B cell (primary cell): ENCODE results near the gene JARID2. TPM values are rescaled to one million over a fixed set of nuclear protein-coding genes. Genes with fewer than 3 reads are reported as not detected.
A peak's percentile ranks its signal among the peaks of the same experiment; 100 is the strongest.

Source experiments
- ATAC-seq: fragments of 200-7000 bp; cut with Tn5 transposase; one replicate; pipeline ENCODE4 v1.10.0; 2021; ENCODE audit warnings: low read depth, mild to moderate bottlenecking, moderate number of reproducible peaks, moderate library complexity
- CTCF ChIA-PET: fragments of 350-600 bp; sonication (Branson Sonifier 250); formaldehyde crosslinking; loops from one replicate; lab custom pipeline; 2021; ENCODE audit warnings: antibody characterized with exemption, inconsistent platforms; lab: Charles Lee
- POLR2A ChIA-PET: fragments of 350-600 bp; sonication (Branson Sonifier 250); formaldehyde crosslinking; loops from one replicate; lab custom pipeline; 2021; ENCODE audit warnings: antibody characterized with exemption; lab: Charles Lee
- DNase-seq: peaks from one replicate; pipeline ENCODE4 v3.0.0; 2013
- H2AFZ ChIP-seq: 2 replicates; pipeline ENCODE4 v1.6.1; 2012; ENCODE audit warnings: mild to moderate bottlenecking, low read depth, low read length; ENCODE audit not compliant: insufficient read depth, poor library complexity, severe bottlenecking
- H3K27ac ChIP-seq, 2 donors: 1 replicate in 1 of 2; 2 replicates in 1 of 2; pipeline ENCODE4 v1.5.1; 2012 to 2013; ENCODE audit warnings: low read length in 2 of 2, mild to moderate bottlenecking in 2 of 2, moderate library complexity in 1 of 2
- H3K27me3 ChIP-seq, 4 experiments: fragments of 200-600 bp in 1 of 4; sonication (generic) in 1 of 4; replicated peaks in 1 of 4; 1 replicate in 2 of 4; 2 replicates in 2 of 4; pipeline versions ENCODE4 v1.6.1 to v1.7.0; 2013 to 2016; ENCODE audit warnings: low read length in 3 of 4, mild to moderate bottlenecking in 2 of 4, mixed read lengths in 1 of 4, moderate library complexity in 1 of 4; ENCODE audit not compliant: insufficient read depth in 4 of 4, control insufficient read depth in 3 of 4; ENCODE audit errors: control extremely low read depth in 1 of 4
- H3K36me3 ChIP-seq, 2 experiments: replicated peaks in 1 of 2; 1 replicate in 1 of 2; 2 replicates in 1 of 2; pipeline versions ENCODE4 v1.6.1 to v1.7.1; 2013; ENCODE audit warnings: low read length in 1 of 2; ENCODE audit not compliant: insufficient read depth in 2 of 2, control insufficient read depth in 1 of 2; ENCODE audit errors: control extremely low read depth in 1 of 2, extremely low read depth in 1 of 2
- H3K4me1 ChIP-seq, 2 donors: fragments of 200-600 bp in 1 of 2; sonication (generic) in 1 of 2; 1 replicate in 1 of 2; 2 replicates in 1 of 2; pipeline versions ENCODE4 v1.5.1 to v1.6.1; 2013 to 2017; ENCODE audit warnings: low read length in 2 of 2; ENCODE audit not compliant: control insufficient read depth in 2 of 2, insufficient read depth in 2 of 2
- H3K4me2 ChIP-seq: replicated peaks from 2 replicates; pipeline ENCODE3; 2012; ENCODE audit warnings: mild to moderate bottlenecking, low read depth, low read length; ENCODE audit not compliant: poor library complexity, severe bottlenecking
- H3K4me3 ChIP-seq, 5 experiments: fragments of 200-600 bp in 1 of 5; sonication (generic) in 1 of 5; 1 replicate in 3 of 5; 2 replicates in 2 of 5; pipeline versions ENCODE4 v1.5.1 to v1.7.0; 2011 to 2016; ENCODE audit warnings: low read length in 4 of 5, mild to moderate bottlenecking in 4 of 5, low read depth in 2 of 5, control low read depth in 1 of 5, moderate library complexity in 1 of 5; ENCODE audit not compliant: insufficient read depth in 1 of 5; ENCODE audit errors: control extremely low read depth in 1 of 5, extremely low read depth in 1 of 5
- H3K79me2 ChIP-seq: fragments of 200-600 bp; sonication (generic); one replicate; pipeline ENCODE4 v1.6.0; 2016; ENCODE audit warnings: low read length; ENCODE audit not compliant: control insufficient read depth, insufficient read depth
- H3K9ac ChIP-seq: fragments of 200-600 bp; sonication (generic); 2 replicates; pipeline ENCODE4 v1.6.1; 2017; ENCODE audit warnings: mild to moderate bottlenecking, low read length, moderate library complexity
- H3K9me3 ChIP-seq, 3 donors: one replicate each; pipeline versions ENCODE4 v1.6.1 to v1.7.1; 2013; ENCODE audit warnings: low read length in 2 of 3; ENCODE audit not compliant: control insufficient read depth in 2 of 3, insufficient read depth in 1 of 3; ENCODE audit errors: control extremely low read depth in 1 of 3
- H4K20me1 ChIP-seq: 2 replicates; pipeline ENCODE4 v1.6.0; 2012; ENCODE audit warnings: mild to moderate bottlenecking, low read length; ENCODE audit not compliant: insufficient read depth, control insufficient read depth, poor library complexity, severe bottlenecking
- H3K27ac Mint-ChIP-seq: one replicate; pipeline ENCODE4 v1.8.0; 2021; ENCODE audit warnings: mixed read lengths
- H3K27me3 Mint-ChIP-seq: one replicate; pipeline ENCODE4 v1.8.0; 2021; ENCODE audit warnings: mixed read lengths
- H3K4me1 Mint-ChIP-seq: one replicate; pipeline ENCODE4 v1.8.0; 2021; ENCODE audit warnings: mixed read lengths
- H3K4me3 Mint-ChIP-seq: one replicate; pipeline ENCODE4 v1.8.0; 2021; ENCODE audit warnings: mixed read lengths
- H3K9me3 Mint-ChIP-seq: one replicate; pipeline ENCODE4 v1.8.0; 2022; ENCODE audit warnings: mixed read lengths; ENCODE audit not compliant: insufficient read depth
- EZH2 ChIP-seq: IDR thresholded peaks from 2 replicates; pipeline ENCODE4 v1.6.1; 2012; ENCODE audit warnings: borderline replicate concordance, low read depth, mild to moderate bottlenecking, moderate library complexity, low read length; ENCODE audit not compliant: insufficient read depth, poor library complexity, severe bottlenecking
- WGBS: methylation state at CpG from one replicate; pipeline ENCODE4 v1.1.5; 2013; ENCODE audit warnings: missing lambda C conversion rate; ENCODE audit not compliant: insufficient coverage; 5-methylcytosine and 5-hydroxymethylcytosine counted together
- intact Hi-C: fragments of 100-400 bp; cut with micrococcal nuclease; formaldehyde crosslinking; loops from one replicate; pipeline ENCODE4 v1.10.0; 2022
- polyA plus RNA-seq: library from polyadenylated mRNA; depleted of rRNA; stranded (reverse); fragments of >200 nt; gene quantifications from 2 replicates; pipeline ENCODE4 v1.2.3, GENCODE V29; 2012
- total RNA-seq, 2 donors: library from RNA; stranded (reverse); fragments of 120-200 nt in 1 of 2; gene quantifications; 1 replicate in 1 of 2; 2 replicates in 1 of 2; pipeline versions ENCODE4 v1.2.3 to v1.2.4, GENCODE V29; 2013 to 2022
- TF ChIP-seq, protein P1 (sequence below): fragments of 200-600 bp; IDR thresholded peaks from one replicate; pipeline ENCODE4 v1.8.0; 2022; ENCODE audit warnings: antibody characterized with exemption, mild to moderate bottlenecking

Gene JARID2
- total and polyA plus RNA-seq, 2 donors (not counting 1 experiment from before 2014, with no cell fraction given) = 11.0 to 58.1 TPM

DNA sequence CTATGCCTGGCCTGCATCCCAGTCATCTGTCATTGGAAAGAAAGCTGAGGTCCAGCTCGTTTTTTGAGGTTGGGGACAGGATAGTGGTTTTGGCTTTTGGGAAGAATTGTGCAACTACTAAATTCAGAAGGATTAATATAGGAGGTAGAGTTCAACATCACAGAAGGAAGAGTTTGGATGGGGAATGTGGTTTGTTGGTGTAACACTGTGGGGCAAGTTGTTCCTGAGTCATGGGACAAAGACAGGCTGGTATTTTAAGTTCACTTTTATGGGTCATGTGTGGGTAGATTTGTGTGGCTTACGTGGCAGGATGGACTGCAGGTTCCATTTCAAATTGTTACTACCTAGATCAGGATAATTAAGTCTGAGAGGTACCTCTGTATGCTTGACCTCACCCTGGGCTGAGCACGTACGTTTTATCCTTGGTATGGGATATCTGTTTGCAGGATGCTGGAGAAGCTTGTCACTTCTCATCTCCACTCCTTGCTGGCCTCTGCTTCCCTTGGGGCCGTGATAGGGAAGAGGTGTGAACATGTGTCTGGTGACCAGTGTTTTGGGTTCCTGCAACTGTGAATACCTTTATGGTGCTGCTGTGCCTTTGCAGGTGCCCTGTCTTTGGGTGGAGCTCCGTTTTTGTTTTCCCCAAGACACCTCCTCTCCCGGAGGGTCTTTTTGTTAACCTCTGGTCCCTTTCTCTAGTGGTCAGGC, 177.6 kb downstream of the JARID2 start:
- Histone ChIP-seq H2AFZ (no peak overlapping the region), H3K4me1 (peaks cover 54 to 57% of the 10 kb centered on the region in 2 donors), H3K27me3 (no peaks in the 10 kb centered on the region), H3K9ac (no peak overlapping the region), H3K79me2 (peaks cover 87% of the 10 kb centered on the region), H3K9me3 (peaks cover 7 to 18% (median 10%) of the 10 kb centered on the region in 3 donors), H4K20me1 (peaks cover 48% of the 10 kb centered on the region), H3K4me2 (peak overlapping the region; percentile 55), H3K36me3 (peaks cover 3 to 4% of the 10 kb centered on the region in 2 experiments), H3K4me3 (no peak overlapping the region), H3K27ac (peak overlapping the region in 1 of 2 donors; percentile 20)
- 94% methylated on average over 6 of the region's 7 CpGs for WGBS
- H3K27me3 Mint-ChIP-seq = no peaks in the 10 kb centered on the region
- intact Hi-C loops = no loop called here
- H3K4me3 Mint-ChIP-seq = no peak overlapping the region
- DNase-seq (no peak), ATAC-seq (no peak)
- peaks cover 64% of the 10 kb centered on the region for H3K4me1 Mint-ChIP-seq
- no peak for TF ChIP-seq EZH2
- TF ChIP-seq, protein P1, sequence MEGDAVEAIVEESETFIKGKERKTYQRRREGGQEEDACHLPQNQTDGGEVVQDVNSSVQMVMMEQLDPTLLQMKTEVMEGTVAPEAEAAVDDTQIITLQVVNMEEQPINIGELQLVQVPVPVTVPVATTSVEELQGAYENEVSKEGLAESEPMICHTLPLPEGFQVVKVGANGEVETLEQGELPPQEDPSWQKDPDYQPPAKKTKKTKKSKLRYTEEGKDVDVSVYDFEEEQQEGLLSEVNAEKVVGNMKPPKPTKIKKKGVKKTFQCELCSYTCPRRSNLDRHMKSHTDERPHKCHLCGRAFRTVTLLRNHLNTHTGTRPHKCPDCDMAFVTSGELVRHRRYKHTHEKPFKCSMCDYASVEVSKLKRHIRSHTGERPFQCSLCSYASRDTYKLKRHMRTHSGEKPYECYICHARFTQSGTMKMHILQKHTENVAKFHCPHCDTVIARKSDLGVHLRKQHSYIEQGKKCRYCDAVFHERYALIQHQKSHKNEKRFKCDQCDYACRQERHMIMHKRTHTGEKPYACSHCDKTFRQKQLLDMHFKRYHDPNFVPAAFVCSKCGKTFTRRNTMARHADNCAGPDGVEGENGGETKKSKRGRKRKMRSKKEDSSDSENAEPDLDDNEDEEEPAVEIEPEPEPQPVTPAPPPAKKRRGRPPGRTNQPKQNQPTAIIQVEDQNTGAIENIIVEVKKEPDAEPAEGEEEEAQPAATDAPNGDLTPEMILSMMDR = no peak
- ChIA-PET POLR2A (interaction anchor here (0.7 kb wide), 1 partner anchor 39 kb away, joined by 7 read pairs; no protein-coding TSS in a partner anchor), CTCF (interaction anchor here (1.0 to 1.5 kb wide), 2 partner anchors 14 to 17 kb away, joined by 4 to 5 read pairs; no protein-coding TSS in a partner anchor)
- peaks cover 3% of the 10 kb centered on the region for H3K9me3 Mint-ChIP-seq
- peak overlapping the region; percentile 10 for H3K27ac Mint-ChIP-seq

DNA sequence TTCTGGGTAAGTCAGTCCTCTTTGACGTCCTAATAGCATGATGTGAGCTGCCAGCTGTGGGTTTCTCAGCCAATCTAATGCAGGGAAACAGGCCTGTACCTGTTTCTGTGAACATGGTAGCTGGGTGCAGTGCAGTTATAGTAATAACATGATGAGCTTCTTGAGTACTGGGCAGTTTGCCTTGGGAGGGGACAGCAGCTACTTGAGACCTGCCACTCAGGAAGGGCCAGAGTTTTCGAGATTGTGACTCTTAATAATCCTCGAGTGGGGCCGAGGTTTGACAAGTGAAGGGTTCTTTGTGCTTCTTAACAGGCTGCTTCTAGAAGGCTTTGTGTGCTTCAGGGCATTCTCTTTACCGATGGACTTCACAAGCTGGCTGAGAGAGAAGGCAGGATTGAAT, 180.1 kb downstream of the JARID2 start:
- Histone ChIP-seq H3K79me2 (peaks cover 95% of the 10 kb centered on the region), H2AFZ (no peak overlapping the region), H3K4me1 (peaks cover 61 to 64% of the 10 kb centered on the region in 2 donors), H3K4me2 (no peak overlapping the region), H4K20me1 (peaks cover 59% of the 10 kb centered on the region), H3K36me3 (no peaks in the 10 kb centered on the region), H3K4me3 (no peak overlapping the region), H3K9me3 (no peaks in the 10 kb centered on the region), H3K27ac (no peak overlapping the region), H3K9ac (no peak overlapping the region), H3K27me3 (no peaks in the 10 kb centered on the region)
- peak overlapping the region; percentile 12 for H3K27ac Mint-ChIP-seq
- intact Hi-C loops = no loop called here
- DNase-seq (no peak), ATAC-seq (no peak)
- WGBS = 100% methylated on average over 4 of the region's 5 CpGs
- H3K4me3 Mint-ChIP-seq = no peak overlapping the region
- no peaks in the 10 kb centered on the region for H3K9me3 Mint-ChIP-seq
- H3K27me3 Mint-ChIP-seq = no peaks in the 10 kb centered on the region
- no peak for TF ChIP-seq EZH2
- TF ChIP-seq, protein P1 = no peak
- CTCF ChIA-PET = interaction anchor here (0.9 to 1.0 kb wide), 2 partner anchors 19 to 1359 kb away, joined by 3 read pairs; no protein-coding TSS in a partner anchor
- POLR2A ChIA-PET = no interaction called here
- H3K4me1 Mint-ChIP-seq = peaks cover 80% of the 10 kb centered on the region
